Adipocyte (in vitro differentiated cells): Measurements from ENCODE around the gene RAMP3.

ENCODE experiments used
- DNase-seq: peaks from one replicate; pipeline ENCODE4 v3.0.0-alpha.2; 2015; ENCODE audit warnings: low read depth
- H3K27me3 ChIP-seq: replicated peaks from 2 replicates; pipeline ENCODE4 v1.7.0; 2013; ENCODE audit warnings: mild to moderate bottlenecking, low read length, moderate library complexity; ENCODE audit not compliant: control insufficient read depth, insufficient read depth
- H3K36me3 ChIP-seq: 2 replicates; pipeline ENCODE4 v1.7.0; 2013; ENCODE audit warnings: low read length, mild to moderate bottlenecking, moderate library complexity; ENCODE audit not compliant: control insufficient read depth, insufficient read depth, severe bottlenecking
- H3K4me1 ChIP-seq: 2 replicates; pipeline ENCODE4 v1.7.0; 2013; ENCODE audit warnings: mild to moderate bottlenecking, low read length, moderate library complexity; ENCODE audit not compliant: control insufficient read depth, insufficient read depth
- H3K4me3 ChIP-seq: 2 replicates; pipeline ENCODE4 v1.7.0; 2013; ENCODE audit warnings: mild to moderate bottlenecking, low read length, moderate library complexity
- H3K9ac ChIP-seq: 2 replicates; pipeline ENCODE4 v1.7.0; 2013; ENCODE audit warnings: mild to moderate bottlenecking, low read length, moderate library complexity
- H3K9me3 ChIP-seq: 2 replicates; pipeline ENCODE4 v1.7.0; 2013; ENCODE audit warnings: mild to moderate bottlenecking, low read length, moderate library complexity; ENCODE audit not compliant: control insufficient read depth

Gene RAMP3

GRCh38 chr7:45174328-45174610 is 16.7 kb downstream of the RAMP3 start:
- peaks cover 36% of the 10 kb centered on the region for H3K27me3 ChIP-seq
- H3K9ac ChIP-seq: no peak overlapping the region

GRCh38 chr7:45174966-45175765 is 17.6 kb downstream of the RAMP3 start:
- Histone ChIP-seq H3K36me3 (no peaks in the 10 kb centered on the region), H3K9me3 (no peaks in the 10 kb centered on the region), H3K9ac (no peak overlapping the region), H3K27me3 (peaks cover 39% of the 10 kb centered on the region), H3K4me3 (no peak overlapping the region), H3K4me1 (no peaks in the 10 kb centered on the region)
- no peak for DNase-seq

More at GRCh38 chr7:45174328-45174610, 16.7 kb downstream of the RAMP3 start:
- H3K36me3 ChIP-seq: no peaks in the 10 kb centered on the region
- DNase-seq: no peak
- no peaks in the 10 kb centered on the region for H3K4me1 ChIP-seq
- H3K9me3 ChIP-seq: no peaks in the 10 kb centered on the region
- H3K4me3 ChIP-seq: no peak overlapping the region

GRCh38 chr7:45176091-45176490 is 18.5 kb downstream of the RAMP3 start:
- no peak overlapping the region for H3K4me3 ChIP-seq
- H3K9me3 ChIP-seq: no peaks in the 10 kb centered on the region
- no peaks in the 10 kb centered on the region for H3K36me3 ChIP-seq
- no peaks in the 10 kb centered on the region for H3K4me1 ChIP-seq
- peaks cover 48% of the 10 kb centered on the region for H3K27me3 ChIP-seq
- DNase-seq: no peak
- H3K9ac ChIP-seq: no peak overlapping the region

- Histone ChIP-seq H3K4me3 (no peak overlapping the region), H3K9me3 (no peaks in the 10 kb centered on the region), H3K36me3 (no peaks in the 10 kb centered on the region), H3K27me3 (peaks cover 58% of the 10 kb centered on the region), H3K4me1 (no peaks in the 10 kb centered on the region), H3K9ac (no peak overlapping the region)
- DNase-seq: no peak
Measured at GRCh38 chr7:45176886-45177731, 19.5 kb downstream of the RAMP3 start.

GRCh38 chr7:45177801-45178200 is 20.2 kb downstream of the RAMP3 start:
- H3K36me3 ChIP-seq: no peaks in the 10 kb centered on the region
- no peak for DNase-seq
- no peak overlapping the region for H3K4me3 ChIP-seq
- peaks cover 65% of the 10 kb centered on the region for H3K27me3 ChIP-seq
- H3K9me3 ChIP-seq: no peaks in the 10 kb centered on the region
- H3K9ac ChIP-seq: no peak overlapping the region
- no peaks in the 10 kb centered on the region for H3K4me1 ChIP-seq

GRCh38 chr7:45178241-45179225 is 20.9 kb downstream of the RAMP3 start:
- DNase-seq: no peak
- Histone ChIP-seq H3K27me3 (peaks cover 62% of the 10 kb centered on the region), H3K4me1 (no peaks in the 10 kb centered on the region), H3K9ac (no peak overlapping the region), H3K36me3 (no peaks in the 10 kb centered on the region), H3K4me3 (no peak overlapping the region), H3K9me3 (no peaks in the 10 kb centered on the region)

- Histone ChIP-seq H3K9me3 (no peaks in the 10 kb centered on the region), H3K9ac (no peak overlapping the region), H3K36me3 (no peaks in the 10 kb centered on the region), H3K4me1 (no peaks in the 10 kb centered on the region), H3K4me3 (no peak overlapping the region), H3K27me3 (peaks cover 55% of the 10 kb centered on the region)
- no peak for DNase-seq
Measured at GRCh38 chr7:45179666-45180065, 22.1 kb downstream of the RAMP3 start.

GRCh38 chr7:45180084-45180986 is 22.7 kb downstream of the RAMP3 start:
- Histone ChIP-seq H3K9ac (no peak overlapping the region), H3K36me3 (no peaks in the 10 kb centered on the region), H3K4me3 (no peak overlapping the region), H3K4me1 (no peaks in the 10 kb centered on the region), H3K9me3 (no peaks in the 10 kb centered on the region), H3K27me3 (peaks cover 52% of the 10 kb centered on the region)
- no peak for DNase-seq

- H3K4me1 ChIP-seq: no peaks in the 10 kb centered on the region
- H3K27me3 ChIP-seq: peaks cover 49% of the 10 kb centered on the region
- H3K36me3 ChIP-seq: no peaks in the 10 kb centered on the region
- no peak overlapping the region for H3K4me3 ChIP-seq
- H3K9me3 ChIP-seq: no peaks in the 10 kb centered on the region
- H3K9ac ChIP-seq: no peak overlapping the region
- DNase-seq: no peak
Measured at GRCh38 chr7:45181286-45181960, 23.8 kb downstream of the RAMP3 start.
